ENCODE results near the gene KCNA1. TPM values are rescaled to one million over a fixed set of nuclear protein-coding genes. Genes with fewer than 3 reads are reported as not detected.

Gene KCNA1
- total RNA-seq, 1 donor from 2014 or later: not detected

- ATAC-seq (no peak), DNase-seq (ENCODE audit: missing footprints) (no peak)
- intact Hi-C loops (cut with DNase I): no loop called here
These were observed 45.1 kb downstream of the KCNA1 start for GRCh38 chr12:4954621-4955354.

- intact Hi-C loops (cut with DNase I): no loop called here
- ATAC-seq (no peak), DNase-seq (ENCODE audit: missing footprints) (no peak)
These were observed 46.3 kb downstream of the KCNA1 start for GRCh38 chr12:4956054-4956453.

- DNase-seq (ENCODE audit: missing footprints) (no peak), ATAC-seq (no peak)
- intact Hi-C loops (cut with DNase I): no loop called here
These were observed 47.3 kb downstream of the KCNA1 start for GRCh38 chr12:4956968-4957367.

DNA sequence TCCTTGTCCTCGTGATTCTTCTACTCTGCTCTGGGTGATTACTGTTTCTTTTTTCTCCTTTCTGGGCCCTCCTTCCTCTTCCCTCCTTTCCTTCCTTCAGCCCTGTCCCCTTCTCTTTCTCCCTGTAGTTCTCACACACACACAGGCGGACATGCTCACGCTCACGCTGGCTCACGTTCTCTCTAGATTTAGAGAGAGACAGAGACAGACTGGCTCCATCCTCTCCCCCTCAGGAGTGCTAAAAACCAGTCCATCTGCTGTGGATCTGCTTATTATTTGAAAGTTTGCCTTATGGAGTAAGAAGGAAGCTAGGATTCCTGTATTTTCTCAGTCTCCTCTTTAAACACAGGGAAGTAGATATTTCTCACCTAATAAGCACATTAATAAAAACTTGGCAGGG is 48.1 kb downstream of the KCNA1 start:
- DNase-seq (ENCODE audit: missing footprints) (no peak), ATAC-seq (no peak)
- intact Hi-C loops (cut with DNase I): no loop called here

- intact Hi-C loops (cut with DNase I): no loop called here
- ATAC-seq (no peak), DNase-seq (ENCODE audit: missing footprints) (no peak)
These were observed 49.1 kb downstream of the KCNA1 start for GRCh38 chr12:4958697-4959375.

DNA sequence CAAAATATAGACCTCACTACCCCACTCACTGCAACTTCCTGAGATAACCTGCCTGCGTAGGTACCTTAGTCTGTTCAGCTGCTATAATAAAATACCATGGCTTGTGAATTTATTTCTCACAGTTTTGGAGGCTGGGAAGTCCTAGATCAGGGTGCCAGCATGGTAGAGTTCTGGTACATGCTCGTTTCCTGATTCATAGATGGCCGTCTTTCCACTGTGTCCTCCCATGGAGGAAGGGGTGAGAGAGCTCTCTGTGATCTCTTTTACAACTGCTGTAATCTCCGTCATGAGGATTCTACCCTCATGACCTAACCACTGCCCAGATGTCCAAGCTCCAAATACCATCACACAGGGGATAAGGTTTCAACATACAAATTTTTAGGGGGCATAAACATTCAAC is 49.7 kb downstream of the KCNA1 start:
- ATAC-seq (no peak), DNase-seq (ENCODE audit: missing footprints) (no peak)
- intact Hi-C loops (cut with DNase I): no loop called here

- no peak for DNase-seq (ENCODE audit: missing footprints)
- peak; percentile 44 for ATAC-seq
- intact Hi-C loops (cut with DNase I): no loop called here
These were observed 50.3 kb downstream of the KCNA1 start for GRCh38 chr12:4960030-4960429.

GRCh38 chr12:4960547-4960946 is 50.8 kb downstream of the KCNA1 start:
- DNase-seq (ENCODE audit: missing footprints) (no peak), ATAC-seq (no peak)
- intact Hi-C loops (cut with DNase I): no loop called here

GRCh38 chr12:4961311-4961710 is 51.6 kb downstream of the KCNA1 start:
- intact Hi-C loops (cut with DNase I): no loop called here
- no peak for ATAC-seq
- DNase-seq (ENCODE audit: missing footprints): no peak

- intact Hi-C loops (cut with DNase I): no loop called here
- DNase-seq (ENCODE audit: missing footprints): no peak
- ATAC-seq: no peak
These were observed 53.1 kb downstream of the KCNA1 start for GRCh38 chr12:4962539-4963486.

Other genes with a start within 250 kb of the KCNA1 start
- gene GALNT8, start 189.5 kb upstream of the KCNA1 start, total RNA-seq: 2.7 TPM
- 2.1 TPM for gene KCNA5, start 134.0 kb downstream of the KCNA1 start, total RNA-seq

All from Right ventricle myocardium inferior (tissue), 1 donor.